NB4 (cell line): ENCODE data around the gene SIPA1.

ENCODE experiments used
- POLR2A ChIP-seq: IDR thresholded peaks from 2 replicates; pipeline ENCODE4 v1.6.1; 2011; ENCODE audit warnings: mild to moderate bottlenecking; ENCODE audit not compliant: insufficient read length; ENCODE audit errors: extremely low read depth
- TF ChIP-seq, protein P1 (sequence below): IDR thresholded peaks from one replicate; pipeline ENCODE4 v1.5.1; 2012; ENCODE audit warnings: low read depth, low read length
- TF ChIP-seq, protein P2 (sequence below): IDR thresholded peaks from 2 replicates; pipeline ENCODE4 v1.6.1; 2011; ENCODE audit warnings: low read depth, low read length

DNA sequence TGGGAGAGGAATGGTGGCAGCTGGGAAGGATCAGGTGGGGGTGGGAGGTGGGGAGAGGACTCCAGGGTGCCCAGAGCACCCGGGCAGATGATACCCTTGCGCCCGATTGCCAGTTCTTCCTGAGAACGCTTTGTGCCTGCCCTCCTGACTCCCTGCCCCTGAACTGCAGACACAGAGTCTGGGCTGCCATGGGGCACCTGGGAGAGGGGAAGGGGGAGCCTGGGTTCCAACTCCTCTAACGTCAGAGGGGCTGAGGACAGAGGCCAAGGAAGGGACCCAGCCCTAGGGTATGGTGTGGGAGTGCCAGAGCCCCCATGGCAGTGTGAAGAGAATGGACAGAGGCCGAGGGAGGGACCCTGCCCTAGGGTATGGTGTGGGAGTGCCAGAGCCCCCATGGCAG is 41.4 kb upstream of the SIPA1 start:
- TF ChIP-seq, protein P1, sequence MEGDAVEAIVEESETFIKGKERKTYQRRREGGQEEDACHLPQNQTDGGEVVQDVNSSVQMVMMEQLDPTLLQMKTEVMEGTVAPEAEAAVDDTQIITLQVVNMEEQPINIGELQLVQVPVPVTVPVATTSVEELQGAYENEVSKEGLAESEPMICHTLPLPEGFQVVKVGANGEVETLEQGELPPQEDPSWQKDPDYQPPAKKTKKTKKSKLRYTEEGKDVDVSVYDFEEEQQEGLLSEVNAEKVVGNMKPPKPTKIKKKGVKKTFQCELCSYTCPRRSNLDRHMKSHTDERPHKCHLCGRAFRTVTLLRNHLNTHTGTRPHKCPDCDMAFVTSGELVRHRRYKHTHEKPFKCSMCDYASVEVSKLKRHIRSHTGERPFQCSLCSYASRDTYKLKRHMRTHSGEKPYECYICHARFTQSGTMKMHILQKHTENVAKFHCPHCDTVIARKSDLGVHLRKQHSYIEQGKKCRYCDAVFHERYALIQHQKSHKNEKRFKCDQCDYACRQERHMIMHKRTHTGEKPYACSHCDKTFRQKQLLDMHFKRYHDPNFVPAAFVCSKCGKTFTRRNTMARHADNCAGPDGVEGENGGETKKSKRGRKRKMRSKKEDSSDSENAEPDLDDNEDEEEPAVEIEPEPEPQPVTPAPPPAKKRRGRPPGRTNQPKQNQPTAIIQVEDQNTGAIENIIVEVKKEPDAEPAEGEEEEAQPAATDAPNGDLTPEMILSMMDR: no peak
- no peak for TF ChIP-seq POLR2A
- TF ChIP-seq, protein P2, sequence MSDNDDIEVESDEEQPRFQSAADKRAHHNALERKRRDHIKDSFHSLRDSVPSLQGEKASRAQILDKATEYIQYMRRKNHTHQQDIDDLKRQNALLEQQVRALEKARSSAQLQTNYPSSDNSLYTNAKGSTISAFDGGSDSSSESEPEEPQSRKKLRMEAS: no peak
